Measurements from ENCODE around the gene PTCH1.

Gene PTCH1

DNA sequence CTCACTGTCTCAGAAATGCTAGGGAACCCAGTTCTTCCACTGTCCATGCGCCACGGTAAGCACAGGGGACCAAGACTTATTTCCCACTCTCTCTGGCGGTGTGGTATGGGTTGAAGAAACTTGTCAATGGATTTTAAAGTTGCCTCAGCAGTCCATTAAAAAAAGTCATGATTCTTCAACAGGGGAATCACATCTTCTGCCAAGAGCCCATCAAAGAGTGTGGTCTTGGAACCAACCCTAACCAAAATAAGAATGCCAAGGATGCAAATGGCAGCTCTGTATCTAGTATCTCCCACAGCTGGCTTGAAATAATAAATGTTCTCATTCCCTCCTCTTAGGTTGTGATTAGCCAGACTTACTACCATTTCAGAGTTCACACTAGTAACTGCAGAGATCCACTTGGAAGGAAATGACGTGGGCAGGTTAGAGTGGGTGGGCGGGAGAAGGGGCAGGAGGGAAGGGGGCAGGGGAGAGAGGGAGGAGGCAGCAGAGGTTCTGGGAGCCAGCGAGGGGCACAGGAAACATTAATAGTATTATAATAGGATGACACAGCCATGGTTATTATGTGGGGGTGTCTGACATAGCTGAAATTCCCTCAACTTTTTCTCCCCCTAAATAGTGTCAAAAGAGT is 17.6 kb downstream of the PTCH1 start:
- Histone ChIP-seq H3K9me3 (ENCODE audit: control insufficient read depth, low read length) (no peaks in the 10 kb centered on the region), H3K27me3 (replicated peaks; ENCODE audit: control insufficient read depth, insufficient read depth, low read length, poor library complexity, severe bottlenecking) (no peaks in the 10 kb centered on the region), H3K4me3 (ENCODE audit: insufficient read depth, low read depth, low read length, poor library complexity, severe bottlenecking) (no peak overlapping the region), H3K27ac (ENCODE audit: insufficient read depth, low read length, poor library complexity, severe bottlenecking) (no peak overlapping the region), H3K4me1 (ENCODE audit: control insufficient read depth, insufficient read depth, low read length, poor library complexity, severe bottlenecking) (peaks cover 8% of the 10 kb centered on the region), H3K36me3 (ENCODE audit: control insufficient read depth, insufficient read depth, low read length) (no peaks in the 10 kb centered on the region)
- no peak for DNase-seq

DNA sequence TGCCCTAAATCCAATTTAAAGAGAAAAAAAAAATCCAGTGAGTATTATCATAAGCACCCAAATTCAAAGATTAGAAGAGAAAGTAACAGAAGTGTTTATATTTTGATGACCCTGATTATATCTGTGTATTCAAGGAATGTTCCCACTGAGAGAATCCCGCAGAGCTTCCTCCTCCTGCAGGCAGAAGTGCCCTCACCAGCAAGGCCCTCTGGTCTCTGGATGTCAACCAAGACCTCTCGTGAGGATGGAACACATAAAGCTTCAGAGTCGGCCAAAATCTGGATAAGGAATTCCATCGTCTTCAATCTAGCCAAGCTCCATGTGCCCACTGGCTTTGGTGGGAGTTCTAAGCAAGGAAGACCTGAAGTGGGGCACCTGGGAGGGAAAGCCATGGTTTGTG is 18.1 kb downstream of the PTCH1 start:
- no peak overlapping the region for H3K27ac ChIP-seq (ENCODE audit: insufficient read depth, low read length, poor library complexity, severe bottlenecking)
- H3K36me3 ChIP-seq (ENCODE audit: control insufficient read depth, insufficient read depth, low read length) = no peaks in the 10 kb centered on the region
- H3K4me3 ChIP-seq (ENCODE audit: insufficient read depth, low read depth, low read length, poor library complexity, severe bottlenecking) = no peak overlapping the region
- H3K4me1 ChIP-seq (ENCODE audit: control insufficient read depth, insufficient read depth, low read length, poor library complexity, severe bottlenecking) = peaks cover 13% of the 10 kb centered on the region
- no peaks in the 10 kb centered on the region for H3K9me3 ChIP-seq (ENCODE audit: control insufficient read depth, low read length)
- H3K27me3 ChIP-seq (replicated peaks; ENCODE audit: control insufficient read depth, insufficient read depth, low read length, poor library complexity, severe bottlenecking) = no peaks in the 10 kb centered on the region
- DNase-seq = no peak

GRCh38 chr9:95497772-95498171 is 19.0 kb downstream of the PTCH1 start:
- Histone ChIP-seq H3K27ac (ENCODE audit: insufficient read depth, low read length, poor library complexity, severe bottlenecking) (no peak overlapping the region), H3K36me3 (ENCODE audit: control insufficient read depth, insufficient read depth, low read length) (no peaks in the 10 kb centered on the region), H3K4me1 (ENCODE audit: control insufficient read depth, insufficient read depth, low read length, poor library complexity, severe bottlenecking) (peaks cover 18% of the 10 kb centered on the region), H3K27me3 (replicated peaks; ENCODE audit: control insufficient read depth, insufficient read depth, low read length, poor library complexity, severe bottlenecking) (no peaks in the 10 kb centered on the region), H3K9me3 (ENCODE audit: control insufficient read depth, low read length) (no peaks in the 10 kb centered on the region), H3K4me3 (ENCODE audit: insufficient read depth, low read depth, low read length, poor library complexity, severe bottlenecking) (no peak overlapping the region)
- DNase-seq = no peak

- Histone ChIP-seq H3K9me3 (ENCODE audit: control insufficient read depth, low read length) (no peaks in the 10 kb centered on the region), H3K4me3 (ENCODE audit: insufficient read depth, low read depth, low read length, poor library complexity, severe bottlenecking) (no peak overlapping the region), H3K4me1 (ENCODE audit: control insufficient read depth, insufficient read depth, low read length, poor library complexity, severe bottlenecking) (peaks cover 21% of the 10 kb centered on the region), H3K27ac (ENCODE audit: insufficient read depth, low read length, poor library complexity, severe bottlenecking) (no peak overlapping the region), H3K27me3 (replicated peaks; ENCODE audit: control insufficient read depth, insufficient read depth, low read length, poor library complexity, severe bottlenecking) (no peaks in the 10 kb centered on the region), H3K36me3 (ENCODE audit: control insufficient read depth, insufficient read depth, low read length) (no peaks in the 10 kb centered on the region)
- DNase-seq = no peak
Observed at GRCh38 chr9:95496687-95497086, 20.1 kb downstream of the PTCH1 start.

- H3K27ac ChIP-seq (ENCODE audit: insufficient read depth, low read length, poor library complexity, severe bottlenecking) = no peak overlapping the region
- DNase-seq = no peak
- no peaks in the 10 kb centered on the region for H3K9me3 ChIP-seq (ENCODE audit: control insufficient read depth, low read length)
- H3K4me1 ChIP-seq (ENCODE audit: control insufficient read depth, insufficient read depth, low read length, poor library complexity, severe bottlenecking) = peaks cover 21% of the 10 kb centered on the region
- H3K4me3 ChIP-seq (ENCODE audit: insufficient read depth, low read depth, low read length, poor library complexity, severe bottlenecking) = no peak overlapping the region
- H3K36me3 ChIP-seq (ENCODE audit: control insufficient read depth, insufficient read depth, low read length) = no peaks in the 10 kb centered on the region
- no peaks in the 10 kb centered on the region for H3K27me3 ChIP-seq (replicated peaks; ENCODE audit: control insufficient read depth, insufficient read depth, low read length, poor library complexity, severe bottlenecking)
Observed at GRCh38 chr9:95495961-95496360, 20.8 kb downstream of the PTCH1 start.

GRCh38 chr9:95495529-95495928 is 21.2 kb downstream of the PTCH1 start:
- no peak for DNase-seq
- no peaks in the 10 kb centered on the region for H3K9me3 ChIP-seq (ENCODE audit: control insufficient read depth, low read length)
- no peak overlapping the region for H3K4me3 ChIP-seq (ENCODE audit: insufficient read depth, low read depth, low read length, poor library complexity, severe bottlenecking)
- H3K4me1 ChIP-seq (ENCODE audit: control insufficient read depth, insufficient read depth, low read length, poor library complexity, severe bottlenecking) = peaks cover 21% of the 10 kb centered on the region
- H3K36me3 ChIP-seq (ENCODE audit: control insufficient read depth, insufficient read depth, low read length) = no peaks in the 10 kb centered on the region
- H3K27ac ChIP-seq (ENCODE audit: insufficient read depth, low read length, poor library complexity, severe bottlenecking) = peak overlapping the region; percentile 63
- H3K27me3 ChIP-seq (replicated peaks; ENCODE audit: control insufficient read depth, insufficient read depth, low read length, poor library complexity, severe bottlenecking) = no peaks in the 10 kb centered on the region

- Histone ChIP-seq H3K9me3 (ENCODE audit: control insufficient read depth, low read length) (no peaks in the 10 kb centered on the region), H3K27me3 (replicated peaks; ENCODE audit: control insufficient read depth, insufficient read depth, low read length, poor library complexity, severe bottlenecking) (no peaks in the 10 kb centered on the region), H3K27ac (ENCODE audit: insufficient read depth, low read length, poor library complexity, severe bottlenecking) (peak overlapping the region; percentile 63), H3K4me1 (ENCODE audit: control insufficient read depth, insufficient read depth, low read length, poor library complexity, severe bottlenecking) (peaks cover 21% of the 10 kb centered on the region), H3K4me3 (ENCODE audit: insufficient read depth, low read depth, low read length, poor library complexity, severe bottlenecking) (peak overlapping the region; percentile 3), H3K36me3 (ENCODE audit: control insufficient read depth, insufficient read depth, low read length) (no peaks in the 10 kb centered on the region)
- peak; percentile 72 to 77 (median 72) for DNase-seq
Observed at GRCh38 chr9:95494416-95495371, 22.1 kb downstream of the PTCH1 start.

DNA sequence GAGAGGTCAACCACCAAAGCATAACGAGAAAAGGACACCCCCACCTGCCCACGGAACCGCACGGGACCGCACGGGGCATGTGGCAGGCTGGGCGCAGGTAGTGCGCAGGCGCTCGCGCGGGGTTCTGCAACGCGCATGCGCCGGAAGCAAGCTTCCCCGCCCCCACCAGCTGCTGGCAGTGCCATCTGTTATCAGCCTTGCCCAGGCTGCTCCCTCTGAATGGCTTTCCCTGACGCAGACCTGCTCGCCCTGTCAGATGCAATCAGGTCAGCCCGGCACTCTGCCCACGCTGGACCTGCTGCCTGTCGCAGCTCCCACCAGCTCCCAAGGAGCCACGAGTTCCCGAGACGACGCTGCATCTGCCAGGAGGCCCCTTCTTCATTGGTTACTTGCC is 22.8 kb downstream of the PTCH1 start:
- H3K4me3 ChIP-seq (ENCODE audit: insufficient read depth, low read depth, low read length, poor library complexity, severe bottlenecking) = no peak overlapping the region
- no peaks in the 10 kb centered on the region for H3K27me3 ChIP-seq (replicated peaks; ENCODE audit: control insufficient read depth, insufficient read depth, low read length, poor library complexity, severe bottlenecking)
- no peaks in the 10 kb centered on the region for H3K36me3 ChIP-seq (ENCODE audit: control insufficient read depth, insufficient read depth, low read length)
- no peak for DNase-seq
- H3K4me1 ChIP-seq (ENCODE audit: control insufficient read depth, insufficient read depth, low read length, poor library complexity, severe bottlenecking) = peaks cover 21% of the 10 kb centered on the region
- peak overlapping the region; percentile 63 for H3K27ac ChIP-seq (ENCODE audit: insufficient read depth, low read length, poor library complexity, severe bottlenecking)
- no peaks in the 10 kb centered on the region for H3K9me3 ChIP-seq (ENCODE audit: control insufficient read depth, low read length)

GRCh38 chr9:95493402-95493801 is 23.4 kb downstream of the PTCH1 start:
- Histone ChIP-seq H3K4me3 (ENCODE audit: insufficient read depth, low read depth, low read length, poor library complexity, severe bottlenecking) (no peak overlapping the region), H3K4me1 (ENCODE audit: control insufficient read depth, insufficient read depth, low read length, poor library complexity, severe bottlenecking) (peaks cover 21% of the 10 kb centered on the region), H3K27ac (ENCODE audit: insufficient read depth, low read length, poor library complexity, severe bottlenecking) (no peak overlapping the region), H3K9me3 (ENCODE audit: control insufficient read depth, low read length) (no peaks in the 10 kb centered on the region), H3K27me3 (replicated peaks; ENCODE audit: control insufficient read depth, insufficient read depth, low read length, poor library complexity, severe bottlenecking) (no peaks in the 10 kb centered on the region), H3K36me3 (ENCODE audit: control insufficient read depth, insufficient read depth, low read length) (no peaks in the 10 kb centered on the region)
- DNase-seq = no peak
